ENCODE results near the gene CFAP65.

DNA sequence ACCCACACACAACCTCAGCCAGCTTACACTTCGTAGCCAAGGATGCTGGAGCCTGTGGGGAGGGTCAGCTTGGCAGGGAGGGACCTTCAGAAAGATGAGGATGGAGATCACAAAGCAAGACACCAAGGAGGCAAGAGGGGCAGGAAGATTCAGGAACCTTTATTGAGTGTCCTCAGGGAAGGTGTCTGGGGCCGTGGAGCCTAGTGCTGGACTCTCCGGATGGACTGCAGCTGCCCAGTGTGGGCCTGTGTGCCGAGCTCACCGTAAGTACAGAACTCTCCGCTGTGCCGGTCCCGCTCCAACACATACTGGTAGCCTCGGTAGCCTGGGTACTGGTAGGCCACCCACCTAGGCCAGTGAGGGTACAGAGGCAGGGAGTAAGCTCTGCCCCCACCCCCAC is 51.3 kb downstream of the CFAP65 start:
- TF ChIP-seq POLR2A (IDR thresholded peaks at IDR 0.05) (no peak), POLR2AphosphoS5 (IDR thresholded peaks at IDR 0.05) (no peak)
- TF ChIP-seq, protein P1, sequence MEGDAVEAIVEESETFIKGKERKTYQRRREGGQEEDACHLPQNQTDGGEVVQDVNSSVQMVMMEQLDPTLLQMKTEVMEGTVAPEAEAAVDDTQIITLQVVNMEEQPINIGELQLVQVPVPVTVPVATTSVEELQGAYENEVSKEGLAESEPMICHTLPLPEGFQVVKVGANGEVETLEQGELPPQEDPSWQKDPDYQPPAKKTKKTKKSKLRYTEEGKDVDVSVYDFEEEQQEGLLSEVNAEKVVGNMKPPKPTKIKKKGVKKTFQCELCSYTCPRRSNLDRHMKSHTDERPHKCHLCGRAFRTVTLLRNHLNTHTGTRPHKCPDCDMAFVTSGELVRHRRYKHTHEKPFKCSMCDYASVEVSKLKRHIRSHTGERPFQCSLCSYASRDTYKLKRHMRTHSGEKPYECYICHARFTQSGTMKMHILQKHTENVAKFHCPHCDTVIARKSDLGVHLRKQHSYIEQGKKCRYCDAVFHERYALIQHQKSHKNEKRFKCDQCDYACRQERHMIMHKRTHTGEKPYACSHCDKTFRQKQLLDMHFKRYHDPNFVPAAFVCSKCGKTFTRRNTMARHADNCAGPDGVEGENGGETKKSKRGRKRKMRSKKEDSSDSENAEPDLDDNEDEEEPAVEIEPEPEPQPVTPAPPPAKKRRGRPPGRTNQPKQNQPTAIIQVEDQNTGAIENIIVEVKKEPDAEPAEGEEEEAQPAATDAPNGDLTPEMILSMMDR (IDR thresholded peaks at IDR 0.05 in 8 of 11, conservative IDR thresholded peaks at IDR 0.05 in 3 of 11), result no peak

Measured in spleen (tissue), 7 donors.